Gastrocnemius medialis (tissue), 4 donors: ENCODE results near the gene GFRA3. TPM values are rescaled to one million over a fixed set of nuclear protein-coding genes. Genes with fewer than 3 reads are reported as not detected.

Experiments used
- ATAC-seq, 2 donors: fragments of 150-250 bp; one replicate each; pipeline ENCODE4 v1.9.1; 2016
- DNase-seq, 2 donors: peaks; one replicate each; pipeline ENCODE4 v3.0.0-alpha.2; 2019
- H3K27ac ChIP-seq, 4 donors: fragments of 200-600 bp; sonication (generic); 1 replicate in 1 of 4; 2 replicates in 3 of 4; pipeline ENCODE4 v1.5.1; 2016 to 2018; ENCODE audit warnings: mild to moderate bottlenecking in 2 of 4, moderate library complexity in 1 of 4
- H3K27me3 ChIP-seq, 3 donors: fragments of 200-600 bp; sonication (generic) in 2 of 3; 1 replicate in 1 of 3; 2 replicates in 2 of 3; pipeline versions ENCODE4 v1.5.1 to v1.6.0; 2016 to 2019; ENCODE audit warnings: mild to moderate bottlenecking in 1 of 3, moderate library complexity in 1 of 3
- H3K36me3 ChIP-seq, 2 donors: fragments of 200-600 bp; sonication (generic) in 1 of 2; one replicate each; pipeline ENCODE4 v1.5.1; 2017 to 2018
- H3K4me1 ChIP-seq, 2 donors: fragments of 200-600 bp; sonication (generic) in 1 of 2; one replicate each; pipeline ENCODE4 v1.5.1; 2016 to 2017; ENCODE audit warnings: mild to moderate bottlenecking in 2 of 2
- H3K4me3 ChIP-seq, 4 donors: fragments of 200-600 bp; sonication (generic) in 3 of 4; 1 replicate in 1 of 4; 2 replicates in 3 of 4; pipeline ENCODE4 v1.5.1; 2016 to 2019; ENCODE audit warnings: mild to moderate bottlenecking in 2 of 4
- H3K9me3 ChIP-seq, 3 donors: fragments of 200-600 bp; sonication (generic) in 2 of 3; 1 replicate in 1 of 3; 2 replicates in 2 of 3; pipeline ENCODE4 v1.5.1; 2016 to 2019
- POLR2A ChIP-seq, 2 donors: fragments of 450-650 bp; IDR thresholded peaks; one replicate each; pipeline ENCODE4 v1.6.1; 2017; ENCODE audit warnings: antibody characterized with exemption in 2 of 2, mild to moderate bottlenecking in 2 of 2, moderate library complexity in 2 of 2
- in situ Hi-C, 4 donors: fragments of 200-750 bp; cut with MboI; loops; one replicate each; pipeline versions ENCODE4 v1.15.0 to v1.8.0; 2017; ENCODE audit warnings: low sequenced_read_pairs in 4 of 4
- intact Hi-C: fragments of 100-400 bp; cut with DNase I; formaldehyde crosslinking; loops from one replicate; pipeline ENCODE4 v1.15.1; 2023; ENCODE audit warnings: low total_unique reads
- total RNA-seq, 4 donors: library from RNA; depleted of rRNA; stranded (reverse); fragments of >200 nt; gene quantifications; one replicate each; pipeline versions ENCODE4 v1.1.0 to v1.2.3, GENCODE V29; 2016
- TF ChIP-seq, protein P1 (sequence below), 5 experiments: fragments of 450-650 bp in 3 of 5; fragments of 200-600 bp in 2 of 5; sonication (generic) in 2 of 5; IDR thresholded peaks in 4 of 5; conservative IDR thresholded peaks in 1 of 5; 1 replicate in 4 of 5; 2 replicates in 1 of 5; pipeline ENCODE4 v1.5.1; 2016 to 2019; ENCODE audit warnings: antibody characterized with exemption in 5 of 5, mild to moderate bottlenecking in 3 of 5, moderate library complexity in 3 of 5

GFRA3 gene
- total RNA-seq, 4 donors from 2014 or later: 0.42 TPM; not detected in 3

DNA sequence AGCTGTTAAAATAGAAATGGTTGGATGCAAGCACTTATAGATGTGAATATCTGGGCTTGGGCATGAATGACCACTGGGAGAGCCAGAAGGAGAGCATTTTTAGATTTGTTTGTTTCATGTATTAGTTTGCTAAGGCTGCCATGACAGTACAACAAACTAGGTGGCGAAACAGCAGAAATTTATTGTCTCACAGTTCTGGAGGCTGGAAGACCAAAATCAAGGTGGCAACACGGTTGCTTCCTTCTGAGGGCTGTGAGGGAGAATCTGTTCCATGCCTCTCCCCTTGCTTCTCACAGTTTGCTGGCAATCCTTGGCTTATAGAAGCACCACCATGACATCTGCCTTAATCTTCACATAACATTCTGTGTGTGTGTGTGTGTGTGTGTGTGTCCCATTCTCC lies 41.1 kb downstream of the GFRA3 start:
- Histone ChIP-seq H3K4me1 (no peaks in the 10 kb centered on the region), H3K36me3 (no peaks in the 10 kb centered on the region), H3K4me3 (no peak overlapping the region), H3K27me3 (no peaks in the 10 kb centered on the region), H3K27ac (no peak overlapping the region), H3K9me3 (no peaks in the 10 kb centered on the region)
- ATAC-seq (no peak), DNase-seq (no peak)
- no peak for TF ChIP-seq POLR2A (IDR thresholded peaks at IDR 0.05)
- TF ChIP-seq, protein P1, sequence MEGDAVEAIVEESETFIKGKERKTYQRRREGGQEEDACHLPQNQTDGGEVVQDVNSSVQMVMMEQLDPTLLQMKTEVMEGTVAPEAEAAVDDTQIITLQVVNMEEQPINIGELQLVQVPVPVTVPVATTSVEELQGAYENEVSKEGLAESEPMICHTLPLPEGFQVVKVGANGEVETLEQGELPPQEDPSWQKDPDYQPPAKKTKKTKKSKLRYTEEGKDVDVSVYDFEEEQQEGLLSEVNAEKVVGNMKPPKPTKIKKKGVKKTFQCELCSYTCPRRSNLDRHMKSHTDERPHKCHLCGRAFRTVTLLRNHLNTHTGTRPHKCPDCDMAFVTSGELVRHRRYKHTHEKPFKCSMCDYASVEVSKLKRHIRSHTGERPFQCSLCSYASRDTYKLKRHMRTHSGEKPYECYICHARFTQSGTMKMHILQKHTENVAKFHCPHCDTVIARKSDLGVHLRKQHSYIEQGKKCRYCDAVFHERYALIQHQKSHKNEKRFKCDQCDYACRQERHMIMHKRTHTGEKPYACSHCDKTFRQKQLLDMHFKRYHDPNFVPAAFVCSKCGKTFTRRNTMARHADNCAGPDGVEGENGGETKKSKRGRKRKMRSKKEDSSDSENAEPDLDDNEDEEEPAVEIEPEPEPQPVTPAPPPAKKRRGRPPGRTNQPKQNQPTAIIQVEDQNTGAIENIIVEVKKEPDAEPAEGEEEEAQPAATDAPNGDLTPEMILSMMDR (IDR thresholded peaks at IDR 0.05 in 4 of 5, conservative IDR thresholded peaks at IDR 0.05 in 1 of 5): no peak
- intact Hi-C loops: no loop called here
- in situ Hi-C loops: no loop called here

DNA sequence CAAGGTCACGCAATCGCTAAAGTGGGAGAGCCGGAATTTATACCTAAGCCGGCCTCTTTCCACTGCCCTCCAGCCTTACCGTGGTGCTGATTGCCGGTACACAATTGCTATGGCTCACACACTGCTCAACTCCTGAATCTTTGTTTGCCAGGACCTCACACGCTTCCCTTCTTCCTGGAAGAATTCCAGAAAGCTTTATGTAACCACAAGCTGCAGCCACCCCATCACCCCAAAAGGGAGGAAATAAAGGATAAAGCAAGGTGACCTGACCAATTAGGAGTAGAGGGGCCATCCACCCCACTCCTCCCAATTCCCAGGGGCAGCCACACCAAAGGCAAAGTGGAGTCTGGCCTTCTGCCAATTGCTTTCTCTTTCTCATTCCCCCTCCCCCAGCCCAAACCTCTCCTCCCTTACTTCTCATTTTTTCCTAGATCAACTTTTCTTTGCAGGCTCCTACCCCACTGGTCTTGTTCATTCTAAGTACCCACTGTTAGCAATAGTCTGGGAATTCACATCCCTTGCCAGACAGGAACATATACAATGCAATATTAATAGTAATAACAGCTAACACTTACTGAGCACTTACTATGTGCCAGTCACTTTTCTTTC lies 43.3 kb downstream of the GFRA3 start:
- no peaks in the 10 kb centered on the region for H3K36me3 ChIP-seq
- in situ Hi-C loops (no loop called here), intact Hi-C loops (no loop called here)
- peaks cover 0 to 6% (median 0%) of the 10 kb centered on the region in 3 donors for H3K9me3 ChIP-seq
- no peaks in the 10 kb centered on the region for H3K27me3 ChIP-seq
- H3K4me1 ChIP-seq: no peaks in the 10 kb centered on the region
- H3K27ac ChIP-seq: no peak overlapping the region
- no peak for DNase-seq
- H3K4me3 ChIP-seq: no peak overlapping the region
- no peak for ATAC-seq
- TF ChIP-seq, protein P1 (IDR thresholded peaks at IDR 0.05 in 4 of 5, conservative IDR thresholded peaks at IDR 0.05 in 1 of 5): no peak
- no peak for TF ChIP-seq POLR2A (IDR thresholded peaks at IDR 0.05)

DNA sequence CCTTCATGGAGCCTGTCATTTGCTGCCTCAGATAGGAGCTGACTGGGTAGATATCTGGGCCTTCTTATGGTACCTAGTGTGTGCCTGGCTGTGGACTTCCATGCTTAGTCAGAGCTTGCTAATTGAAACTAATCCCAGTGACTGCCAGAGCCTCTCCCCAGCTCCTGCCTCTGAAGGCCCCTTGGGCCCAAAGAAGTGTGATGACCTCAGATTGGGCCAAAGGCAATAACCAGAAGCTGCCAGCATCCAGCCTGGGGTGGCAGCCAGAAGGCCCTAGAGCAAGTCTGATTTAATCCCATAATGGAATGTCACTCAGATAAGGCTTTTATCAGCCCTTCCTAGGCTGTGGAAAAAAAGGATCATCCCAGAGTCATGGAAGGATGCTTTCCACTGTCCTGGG lies 44.2 kb downstream of the GFRA3 start:
- no peak for TF ChIP-seq POLR2A (IDR thresholded peaks at IDR 0.05)
- TF ChIP-seq, protein P1 (IDR thresholded peaks at IDR 0.05 in 4 of 5, conservative IDR thresholded peaks at IDR 0.05 in 1 of 5): no peak
- Histone ChIP-seq H3K27me3 (no peaks in the 10 kb centered on the region), H3K27ac (no peak overlapping the region), H3K36me3 (no peaks in the 10 kb centered on the region), H3K9me3 (peaks cover 0 to 7% (median 0%) of the 10 kb centered on the region in 3 donors), H3K4me1 (no peaks in the 10 kb centered on the region), H3K4me3 (no peak overlapping the region)
- ATAC-seq (no peak), DNase-seq (no peak)
- intact Hi-C loops: no loop called here
- in situ Hi-C loops: no loop called here

DNA sequence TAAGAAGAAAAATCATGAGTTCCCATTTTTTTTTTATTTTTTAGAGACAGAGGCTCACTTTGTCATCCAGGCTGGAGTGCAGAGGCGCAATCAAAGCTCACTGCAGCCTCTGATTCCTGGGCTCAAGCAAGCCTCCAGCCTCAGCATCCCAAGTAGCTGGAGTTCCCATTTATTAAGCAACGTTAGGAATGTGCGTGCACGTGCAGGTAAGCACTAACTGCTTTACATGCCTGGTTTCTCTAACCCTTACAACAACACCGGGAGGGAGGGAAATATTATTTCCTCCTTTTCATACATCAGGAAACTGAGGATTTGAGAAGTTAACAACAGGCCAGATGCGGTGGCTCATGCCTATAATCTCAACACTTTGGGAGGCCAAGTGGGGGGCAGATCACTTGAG lies 45.0 kb downstream of the GFRA3 start:
- no peak for ATAC-seq
- no peak overlapping the region for H3K4me3 ChIP-seq
- intact Hi-C loops: no loop called here

More for the DNA sequence above, 45.0 kb downstream of the GFRA3 start:
- no peak overlapping the region for H3K27ac ChIP-seq
- no peaks in the 10 kb centered on the region for H3K4me1 ChIP-seq
- in situ Hi-C loops: loop anchor here in 2 of 4 donors (10.0 kb wide), 2 partner anchors 175 to 185 kb away; no protein-coding TSS in a partner anchor
- peaks cover 0 to 7% (median 0%) of the 10 kb centered on the region in 3 donors for H3K9me3 ChIP-seq
- no peak for TF ChIP-seq POLR2A (IDR thresholded peaks at IDR 0.05)
- TF ChIP-seq, protein P1 (IDR thresholded peaks at IDR 0.05 in 4 of 5, conservative IDR thresholded peaks at IDR 0.05 in 1 of 5): no peak
- DNase-seq: no peak
- H3K36me3 ChIP-seq: no peaks in the 10 kb centered on the region
- H3K27me3 ChIP-seq: no peaks in the 10 kb centered on the region
